GM21529 (cell line): ENCODE data around the gene TRHDE.

ENCODE experiments used
- ATAC-seq: cut with Tn5 transposase; IDR thresholded peaks from one replicate; pipeline ENCODE4 v1.9.1; 2021; ENCODE audit not compliant: unreplicated experiment

The TRHDE gene

DNA sequence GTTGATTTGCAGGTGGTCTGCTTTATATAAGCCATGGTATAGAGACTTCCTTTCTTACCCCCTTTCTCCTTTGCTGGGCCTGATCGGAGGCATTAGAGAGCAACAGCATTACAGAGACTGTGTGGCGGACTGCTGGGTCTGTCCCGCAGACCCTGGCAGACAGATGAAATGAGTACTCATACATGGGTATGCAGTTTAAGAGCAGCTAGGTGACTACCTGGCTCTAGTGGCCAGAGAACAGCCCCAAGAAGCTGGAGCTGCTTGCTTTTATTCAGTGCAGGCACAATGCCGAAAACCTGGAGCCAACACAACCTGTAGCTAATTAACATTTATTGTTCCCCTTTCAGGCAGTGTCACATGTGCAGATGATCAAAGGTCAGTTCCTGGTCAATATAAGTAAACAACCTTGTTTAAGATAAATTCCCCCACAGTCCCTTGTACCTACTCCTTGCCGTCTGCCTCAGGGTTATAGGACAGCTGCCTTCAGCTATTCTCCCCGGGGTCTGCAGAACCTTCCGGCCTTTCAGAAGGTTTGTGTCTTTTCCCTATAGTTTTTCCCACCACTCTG lies 160.0 kb downstream of the TRHDE start:
- no peak for ATAC-seq

DNA sequence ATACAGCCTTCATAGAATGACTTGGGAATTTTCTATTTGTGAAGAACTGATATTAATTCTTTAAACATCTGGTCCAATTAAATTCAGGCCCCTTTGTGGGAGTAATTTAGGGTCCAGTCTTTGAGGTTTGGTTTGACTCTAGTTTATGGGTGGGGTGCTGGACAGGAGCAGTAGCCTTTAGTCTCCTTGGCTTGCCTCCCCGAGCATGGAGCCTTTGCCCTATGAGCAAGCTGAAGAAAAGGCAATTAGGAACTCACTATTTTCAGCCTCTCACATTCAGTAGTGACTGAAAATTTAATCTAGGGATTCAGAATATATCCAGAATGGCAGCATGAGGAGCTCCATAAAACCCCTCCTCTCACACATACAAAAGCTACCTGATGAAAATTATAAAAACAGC lies 161.1 kb downstream of the TRHDE start:
- no peak for ATAC-seq

DNA sequence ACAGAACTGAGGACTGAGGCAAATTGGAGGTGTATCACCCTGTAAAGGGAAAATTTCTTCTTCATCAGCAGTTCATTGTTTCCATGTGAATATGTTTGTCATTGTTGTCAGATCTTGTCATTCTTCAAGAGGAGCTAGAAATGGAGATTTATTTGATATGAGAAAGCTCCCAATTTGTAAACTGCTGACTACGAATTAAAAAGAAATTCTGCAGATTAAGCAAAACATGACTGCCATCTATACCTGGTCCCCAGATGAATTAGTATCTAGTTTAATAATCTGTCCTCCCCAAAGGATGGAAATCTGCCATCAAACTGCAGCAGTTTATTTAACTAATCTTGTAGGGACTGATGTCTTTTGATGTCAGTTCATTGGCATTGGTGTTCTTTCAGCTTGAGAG lies 162.8 kb downstream of the TRHDE start:
- ATAC-seq = no peak

DNA sequence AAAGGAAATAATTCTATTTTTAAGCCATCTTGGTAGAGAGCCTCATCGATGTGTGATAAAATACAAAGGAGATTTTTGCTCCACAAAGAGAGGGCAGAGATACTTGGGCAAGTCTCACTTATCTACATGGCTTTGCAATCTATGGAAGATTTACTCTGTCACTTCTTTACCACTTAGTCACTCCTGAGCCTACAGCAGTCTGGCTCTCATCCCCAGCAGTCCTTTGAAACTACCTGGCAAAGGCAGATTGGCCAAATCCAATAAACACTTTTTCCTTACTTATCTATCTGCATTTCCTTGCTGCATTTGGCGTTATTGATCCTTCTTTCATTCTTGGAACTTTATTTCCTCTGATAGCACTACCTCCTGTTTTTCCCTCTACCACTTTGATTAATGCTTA lies 170.0 kb downstream of the TRHDE start:
- no peak for ATAC-seq

DNA sequence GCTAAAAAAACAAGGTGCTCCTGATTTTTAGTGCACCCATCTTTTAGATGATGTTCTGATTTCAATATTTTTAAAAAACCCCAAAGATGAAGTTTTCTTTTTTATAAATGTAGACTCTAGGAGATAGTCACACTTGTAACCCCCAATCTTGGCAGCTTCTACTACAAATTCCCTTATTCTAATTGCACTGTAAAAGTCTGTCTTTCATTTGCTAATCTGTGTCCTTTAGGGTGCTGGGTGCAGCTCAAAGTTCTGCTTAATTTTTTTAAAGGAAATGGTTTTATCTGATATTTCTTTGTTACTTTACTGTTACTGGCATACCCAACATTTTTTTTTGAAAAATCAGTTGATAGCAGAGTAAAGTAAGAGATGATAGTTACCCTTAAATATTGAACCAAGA lies 172.0 kb downstream of the TRHDE start:
- no peak for ATAC-seq

DNA sequence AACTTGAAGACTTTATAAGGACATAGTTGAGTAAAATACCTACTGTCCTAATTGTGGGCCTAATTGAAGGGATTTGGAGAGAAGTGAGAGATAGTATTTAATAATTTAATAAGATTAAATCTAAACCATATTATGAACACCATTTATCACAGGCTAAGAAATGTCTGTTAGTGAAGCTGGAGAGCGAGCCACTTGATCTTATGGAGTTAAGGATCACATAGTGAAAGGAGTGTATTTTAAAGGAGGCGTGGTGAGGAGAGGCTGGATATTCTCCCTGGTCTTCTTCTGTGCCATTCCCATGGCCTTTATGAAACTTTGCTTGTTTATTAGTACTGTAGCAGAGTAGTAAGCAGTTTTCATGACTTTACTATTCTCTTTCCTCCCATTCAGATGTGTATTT lies 172.4 kb downstream of the TRHDE start:
- ATAC-seq = no peak

DNA sequence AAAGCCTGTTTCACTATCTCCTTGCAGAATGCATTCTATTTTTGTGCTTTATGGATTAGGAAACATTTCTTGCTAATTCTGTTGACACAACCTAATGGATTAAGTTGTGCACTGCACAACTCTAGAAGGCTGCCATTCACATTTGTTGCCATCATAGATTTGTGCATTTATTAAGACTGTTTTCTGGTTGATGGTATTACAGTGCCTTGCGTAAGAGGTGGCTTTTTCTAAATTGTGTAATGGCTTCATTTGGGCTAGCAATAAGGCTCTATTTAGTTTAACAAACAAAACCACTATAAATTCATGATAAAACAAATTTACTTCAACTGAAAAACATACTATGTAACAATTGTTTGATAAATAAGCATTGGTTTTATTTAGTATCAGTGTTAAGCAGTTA lies 175.9 kb downstream of the TRHDE start:
- ATAC-seq = no peak

DNA sequence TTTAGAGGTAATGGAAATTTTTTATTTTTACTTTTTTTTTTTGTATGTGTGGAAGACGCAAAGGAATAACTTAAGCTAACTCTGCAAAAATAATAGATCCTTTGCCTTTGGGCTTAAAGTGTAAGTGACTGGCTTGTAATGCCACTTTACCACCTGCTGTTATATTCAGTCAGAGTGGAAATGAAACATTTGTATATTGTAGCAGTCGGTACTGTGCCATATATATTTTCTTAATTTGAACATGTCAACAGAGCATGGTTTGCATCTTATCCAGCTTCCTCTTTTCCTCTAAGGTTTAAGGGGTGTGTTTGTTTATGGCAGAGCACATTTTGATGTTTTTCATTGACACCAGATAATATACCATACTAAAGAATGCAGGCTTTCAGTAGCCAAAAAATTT lies 176.6 kb downstream of the TRHDE start:
- no peak for ATAC-seq

DNA sequence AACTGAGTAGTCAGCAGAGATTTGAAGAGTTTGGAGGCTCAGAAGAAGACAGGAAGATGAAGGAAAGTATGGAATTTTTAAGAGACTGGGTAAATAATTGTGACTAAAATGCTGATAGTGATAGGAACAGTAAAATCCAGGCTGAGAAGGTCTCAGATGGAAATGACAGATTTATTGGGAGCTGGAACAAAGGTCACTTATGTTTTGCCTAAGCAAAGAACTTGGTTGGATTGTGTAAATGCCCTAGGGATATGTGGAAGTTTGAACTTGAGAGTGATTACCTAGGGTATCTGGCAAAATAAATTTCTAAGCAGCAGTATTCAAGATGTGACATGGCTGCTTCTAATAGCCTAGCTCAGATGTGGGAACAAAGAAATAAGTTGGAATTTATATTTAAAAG lies 180.9 kb downstream of the TRHDE start:
- no peak for ATAC-seq

DNA sequence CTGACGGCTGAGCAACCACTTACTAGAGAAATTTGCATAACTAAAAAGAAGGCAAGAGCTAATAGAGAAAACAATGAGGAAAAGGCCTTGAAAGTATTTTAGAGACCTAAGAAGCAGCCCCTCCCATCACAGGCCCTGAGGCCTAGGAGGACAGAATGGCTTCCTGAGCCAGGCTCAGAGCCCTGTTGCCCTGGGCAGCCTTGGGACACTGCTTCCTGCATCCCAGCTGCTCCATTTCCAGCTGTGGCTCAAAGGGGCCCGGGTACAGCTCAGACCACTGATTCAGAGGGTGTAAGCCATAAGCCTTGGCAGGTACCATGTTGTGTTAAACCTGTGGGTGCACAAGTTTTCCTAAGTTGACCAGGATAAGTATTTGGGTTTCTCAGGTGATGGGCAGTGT lies 181.4 kb downstream of the TRHDE start:
- no peak for ATAC-seq

DNA sequence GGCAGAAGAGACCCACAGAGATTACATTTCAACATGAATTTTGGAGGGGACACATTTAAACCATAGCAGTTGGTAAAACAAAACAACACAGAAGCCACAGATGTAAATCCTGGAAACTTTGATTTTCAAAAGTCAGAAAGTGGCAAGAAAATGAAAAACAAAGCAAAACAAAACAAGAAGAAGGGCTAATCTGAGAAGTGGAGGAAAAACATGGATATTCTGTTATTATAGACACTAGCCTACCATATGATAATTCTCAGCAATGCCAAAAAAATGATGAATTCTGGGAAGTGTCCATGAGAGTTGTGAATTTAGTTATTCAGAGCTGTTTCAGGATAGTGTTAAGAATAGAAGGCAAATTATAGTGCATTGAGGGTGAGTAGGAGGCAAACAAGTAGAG lies 192.3 kb downstream of the TRHDE start:
- no peak for ATAC-seq

DNA sequence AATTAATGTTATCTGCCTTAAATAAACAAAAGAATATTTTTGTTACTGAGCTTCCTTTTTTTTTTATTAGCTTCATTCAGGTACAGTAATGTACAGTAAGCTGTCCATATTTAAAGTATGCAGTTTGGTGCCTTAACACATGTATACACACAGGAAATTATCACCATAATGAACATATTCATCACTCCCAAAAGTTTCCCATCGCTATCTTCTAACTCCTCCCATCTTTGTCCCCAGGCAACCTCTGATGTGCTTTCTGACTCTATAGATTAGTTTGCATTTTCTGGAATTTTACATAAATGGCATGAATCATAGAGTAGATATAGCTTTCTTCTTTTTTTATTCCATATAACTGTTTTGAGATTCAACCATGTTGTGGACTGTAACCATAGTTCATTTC lies 193.0 kb downstream of the TRHDE start:
- ATAC-seq = no peak

DNA sequence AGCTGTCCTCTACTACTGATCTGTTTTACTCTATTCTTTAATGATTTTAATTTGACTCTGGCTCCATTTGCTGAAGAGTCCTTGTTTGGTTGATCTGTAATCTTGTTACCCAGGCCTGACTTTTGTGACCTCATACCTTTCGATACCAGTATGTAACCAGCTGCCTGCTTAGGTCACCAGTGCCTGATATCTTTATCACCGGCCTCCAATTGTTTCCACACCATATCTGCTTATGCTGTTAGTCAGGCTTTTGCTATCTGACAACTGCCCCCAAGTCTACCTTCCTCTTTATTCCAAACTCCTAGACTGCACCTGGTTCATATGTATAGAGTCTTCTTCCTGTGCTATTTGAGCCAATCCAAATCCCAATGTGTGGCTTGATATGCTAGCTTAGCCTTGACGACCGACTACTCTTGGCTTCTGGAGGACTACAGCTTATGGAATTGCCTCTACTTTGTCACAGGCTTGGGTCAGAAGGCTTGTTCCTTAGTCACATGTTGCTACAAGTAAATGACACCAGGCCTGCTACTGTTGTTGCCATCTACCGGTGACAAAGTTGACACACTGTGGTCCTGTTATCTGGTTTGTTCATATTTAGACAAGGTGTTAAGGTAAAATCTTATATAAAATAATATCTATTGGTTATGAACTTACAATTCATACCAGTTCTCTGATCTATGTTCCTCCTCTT lies 193.9 kb downstream of the TRHDE start:
- ATAC-seq = no peak

DNA sequence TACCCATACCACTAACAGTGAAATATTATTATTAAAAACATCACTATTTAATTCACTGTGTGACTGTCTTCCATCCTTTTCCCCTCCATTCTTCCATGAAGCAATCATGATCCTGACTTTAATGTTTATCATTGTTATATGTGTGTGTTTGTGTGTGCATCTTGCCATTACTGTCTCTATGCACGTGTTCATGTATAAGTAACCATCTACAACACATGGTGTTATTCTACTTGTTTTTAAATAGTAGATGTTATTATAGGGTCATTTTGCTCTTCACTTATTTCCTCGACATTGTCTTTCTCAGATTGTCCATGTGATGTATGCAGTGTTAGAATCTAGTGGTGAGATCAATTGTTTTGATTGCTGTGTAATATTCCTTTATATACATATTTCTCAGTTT lies 195.8 kb downstream of the TRHDE start:
- no peak for ATAC-seq

DNA sequence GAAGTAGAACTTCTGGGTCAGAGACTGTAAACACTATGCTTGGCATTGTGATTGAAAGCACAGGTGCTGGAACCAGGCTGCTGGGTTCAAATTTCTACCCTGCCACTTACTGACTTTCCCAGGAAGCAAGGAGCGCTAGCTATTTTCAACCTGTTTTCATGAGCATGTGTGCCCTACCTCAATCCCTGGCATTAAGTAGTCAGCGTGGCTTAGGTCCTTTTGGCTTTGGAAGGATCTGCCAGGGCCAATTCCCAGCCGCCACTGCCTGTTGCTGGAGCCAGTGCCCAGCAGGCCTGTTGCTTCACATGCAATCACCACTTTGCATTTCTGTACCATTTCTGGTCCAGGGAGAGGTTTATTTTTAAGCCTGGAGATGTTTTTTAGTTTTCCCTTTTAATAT lies 196.3 kb downstream of the TRHDE start:
- no peak for ATAC-seq

DNA sequence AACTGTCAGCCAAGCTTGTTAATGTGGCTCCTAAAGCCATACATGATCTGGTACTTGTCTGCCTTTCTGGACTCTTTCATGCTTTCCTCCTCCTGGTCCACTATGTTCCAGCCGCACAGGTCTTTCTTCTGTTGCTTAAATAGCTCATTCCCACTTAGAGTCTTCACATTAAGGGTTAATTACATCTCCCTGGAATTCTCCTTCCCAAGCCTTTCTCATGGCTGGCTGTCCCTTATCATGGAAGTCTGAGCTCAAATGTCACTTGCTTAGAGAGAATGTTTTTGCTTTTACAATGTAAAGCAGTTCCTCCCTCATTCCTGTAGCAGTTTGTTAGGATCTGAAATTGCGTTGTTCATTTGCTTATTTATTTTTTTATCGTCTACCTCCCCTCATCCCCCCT lies 199.6 kb downstream of the TRHDE start:
- ATAC-seq = no peak

DNA sequence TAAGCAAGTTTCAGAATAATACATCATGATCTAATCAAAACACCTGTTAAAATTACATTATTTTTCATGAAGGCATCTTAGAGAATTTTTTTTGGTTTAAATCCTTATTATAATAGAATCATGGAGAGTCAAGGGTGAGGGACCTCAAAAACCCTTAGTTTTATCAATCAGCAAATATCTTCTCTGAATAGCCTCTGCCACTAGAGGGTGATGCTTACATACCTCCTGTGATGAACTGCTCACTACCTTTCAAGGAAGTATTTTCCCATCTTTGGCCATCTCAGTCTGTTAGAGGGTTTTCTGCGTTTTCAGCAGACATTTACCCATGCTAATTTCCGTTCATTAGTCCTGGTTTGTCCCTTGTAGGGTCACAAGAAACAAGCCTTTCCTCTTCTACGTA lies 200.2 kb downstream of the TRHDE start:
- no peak for ATAC-seq

DNA sequence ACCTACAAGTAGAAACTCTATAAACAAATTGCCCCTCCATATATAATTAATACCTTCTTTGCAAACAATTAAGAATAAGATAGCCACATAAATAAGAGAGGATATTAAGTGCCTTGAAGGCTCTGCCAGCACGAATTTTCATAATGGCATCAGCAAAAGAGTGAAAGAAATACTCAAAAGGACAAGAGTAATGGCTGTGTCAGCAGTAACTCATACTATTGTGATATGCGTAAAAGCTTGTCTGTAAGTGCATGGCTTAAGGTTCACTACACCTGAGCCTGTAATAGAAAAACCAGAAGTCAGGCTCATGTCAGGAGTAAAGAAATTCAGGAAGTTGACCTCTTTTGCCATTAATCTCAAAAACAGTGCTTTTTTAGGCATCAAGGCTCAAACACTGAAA lies 204.1 kb downstream of the TRHDE start:
- no peak for ATAC-seq

DNA sequence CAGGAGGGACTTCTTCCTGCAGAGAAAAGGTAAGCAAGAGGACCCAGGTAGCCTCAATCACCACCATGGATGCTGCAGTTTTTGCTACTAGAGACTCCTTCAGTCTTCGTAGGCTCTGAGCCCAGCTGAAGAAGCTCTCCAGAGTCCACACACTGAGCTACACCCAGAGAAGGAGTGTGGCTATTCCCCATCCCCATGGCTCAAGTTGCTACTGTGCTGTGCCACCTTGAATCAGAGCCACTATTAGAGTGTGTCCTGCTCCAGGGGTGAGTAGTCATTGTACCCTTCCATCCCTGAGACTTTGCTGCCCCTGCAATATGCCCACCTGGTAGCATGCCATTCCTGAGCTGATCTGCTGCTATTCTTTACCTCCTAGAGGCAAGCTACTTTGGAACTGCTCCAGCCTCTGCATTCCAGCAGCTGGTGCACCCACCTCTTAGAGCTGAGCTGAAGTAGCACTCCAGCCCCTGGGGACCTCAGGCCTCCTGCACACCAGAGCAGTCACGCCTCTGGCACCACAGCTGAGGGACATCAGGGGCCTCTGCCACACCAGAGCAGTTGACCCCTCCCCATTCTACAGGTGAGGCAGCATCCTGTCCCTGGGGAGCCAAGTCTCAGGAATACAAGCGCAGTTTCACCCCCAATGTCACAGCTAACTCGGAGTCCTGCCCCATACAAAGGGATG lies 213.0 kb downstream of the TRHDE start:
- no peak for ATAC-seq

DNA sequence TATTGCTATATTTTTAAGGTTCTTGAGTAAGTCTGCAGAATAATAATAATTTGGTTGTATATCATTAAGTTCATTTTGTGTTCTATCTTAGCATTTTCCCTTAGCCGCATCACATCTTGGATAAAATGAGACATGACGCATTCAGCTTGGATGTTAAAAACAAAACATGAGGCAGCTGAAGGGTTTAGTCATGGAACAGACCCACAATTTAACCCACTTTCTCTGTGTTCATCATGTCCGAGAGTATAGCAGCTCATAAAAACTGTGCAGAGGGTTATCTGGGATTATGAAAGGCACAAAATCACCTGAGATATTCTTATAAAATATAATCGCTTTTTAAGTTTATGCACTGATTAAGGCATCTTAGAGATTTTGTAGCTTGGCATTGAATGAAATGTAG lies 219.3 kb downstream of the TRHDE start:
- no peak for ATAC-seq

DNA sequence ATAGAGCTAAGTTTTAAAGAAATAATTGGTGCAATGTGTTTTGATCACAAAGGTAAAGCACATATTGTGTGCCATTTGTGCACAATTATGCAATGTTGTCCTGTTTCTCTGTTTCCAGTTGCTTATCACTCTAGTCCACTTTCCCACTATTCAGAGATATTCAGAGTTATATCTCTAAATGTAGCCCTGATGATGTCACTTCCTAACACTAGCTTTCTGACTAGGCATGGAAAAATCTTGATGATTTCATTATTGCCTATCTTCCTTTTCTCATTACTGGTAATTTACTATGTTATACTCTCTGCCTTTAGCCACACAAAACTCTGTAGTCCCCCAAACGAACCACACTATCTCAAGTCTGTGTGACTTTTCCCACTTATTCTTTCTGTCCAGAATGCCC lies 221.2 kb downstream of the TRHDE start:
- no peak for ATAC-seq

DNA sequence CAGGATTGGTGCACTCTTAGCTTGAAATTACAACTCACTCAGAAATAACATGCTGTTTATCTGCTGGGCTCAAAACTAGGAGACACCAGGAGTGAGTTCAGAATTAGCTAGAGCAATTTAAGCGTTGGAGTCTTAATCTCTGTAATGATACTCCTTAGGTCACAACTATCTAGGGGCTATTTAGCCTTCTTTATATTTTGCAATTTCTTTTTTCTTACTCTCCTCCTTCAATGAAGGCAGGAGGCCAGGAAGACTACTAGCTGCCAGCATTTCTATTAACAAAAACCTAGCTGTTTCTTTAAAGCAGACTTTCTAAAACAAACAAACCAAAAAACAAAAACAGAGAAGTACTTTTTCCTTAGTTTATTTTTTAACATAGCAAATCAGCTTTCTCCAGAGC lies 226.2 kb downstream of the TRHDE start:
- no peak for ATAC-seq

DNA sequence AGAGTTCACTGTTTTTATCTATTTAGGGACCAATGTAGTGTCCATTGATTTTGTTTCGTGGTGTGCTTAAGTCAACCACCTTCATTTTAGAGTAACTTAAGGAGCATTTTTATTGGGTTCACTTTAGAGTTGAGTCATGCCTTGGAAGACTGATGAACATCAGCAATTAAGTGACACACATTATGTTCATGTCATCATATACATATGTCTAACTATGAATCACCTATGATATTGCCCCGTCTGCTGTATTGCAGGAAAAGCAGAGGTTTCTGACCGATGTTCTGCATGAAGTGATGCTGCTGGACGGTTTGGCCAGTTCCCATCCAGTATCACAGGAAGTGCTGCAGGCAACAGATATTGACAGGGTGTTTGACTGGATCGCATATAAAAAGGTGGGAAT lies 227.1 kb downstream of the TRHDE start:
- no peak for ATAC-seq
